ENCODE measurements around the gene FUCA2.
A peak's percentile ranks its signal among the peaks of the same experiment; 100 is the strongest.

Gene FUCA2

DNA sequence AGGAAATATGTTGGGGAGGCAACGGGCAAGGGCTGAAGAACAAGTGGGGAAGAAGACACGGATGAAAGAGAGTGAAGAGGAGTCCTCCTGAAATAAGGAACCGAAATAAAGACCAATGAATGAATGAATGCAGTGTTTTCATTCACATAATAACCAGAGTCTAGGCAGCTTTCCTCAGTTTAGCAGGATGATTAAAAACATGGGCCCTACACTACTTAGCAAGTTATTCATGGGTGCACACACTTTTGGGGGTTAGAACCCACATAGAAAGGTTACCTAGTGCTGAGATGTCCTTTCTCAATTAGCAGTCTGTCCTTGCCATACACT is 5.9 kb upstream of the FUCA2 start:
- no peak for ATAC-seq
- TF ChIP-seq ZNF70 (CRISPR knock-in tag; IDR thresholded peaks at IDR 0.05) (no peak), ZNF8 (CRISPR knock-in tag; IDR thresholded peaks at IDR 0.05) (no peak), ZFP3 (CRISPR knock-in tag; IDR thresholded peaks at IDR 0.05) (no peak), CSDC2 (CRISPR knock-in tag; IDR thresholded peaks at IDR 0.05) (no peak), SNAI2 (CRISPR knock-in tag; IDR thresholded peaks at IDR 0.05) (no peak), ISL1 (CRISPR knock-in tag; IDR thresholded peaks at IDR 0.05) (no peak), POU6F1 (CRISPR knock-in tag; IDR thresholded peaks at IDR 0.05; ENCODE audit: borderline replicate concordance, low read depth) (no peak), ZFP30 (CRISPR knock-in tag; IDR thresholded peaks at IDR 0.05) (no peak), RARB (CRISPR knock-in tag; IDR thresholded peaks at IDR 0.05) (no peak)
- TF ChIP-seq, protein P1, sequence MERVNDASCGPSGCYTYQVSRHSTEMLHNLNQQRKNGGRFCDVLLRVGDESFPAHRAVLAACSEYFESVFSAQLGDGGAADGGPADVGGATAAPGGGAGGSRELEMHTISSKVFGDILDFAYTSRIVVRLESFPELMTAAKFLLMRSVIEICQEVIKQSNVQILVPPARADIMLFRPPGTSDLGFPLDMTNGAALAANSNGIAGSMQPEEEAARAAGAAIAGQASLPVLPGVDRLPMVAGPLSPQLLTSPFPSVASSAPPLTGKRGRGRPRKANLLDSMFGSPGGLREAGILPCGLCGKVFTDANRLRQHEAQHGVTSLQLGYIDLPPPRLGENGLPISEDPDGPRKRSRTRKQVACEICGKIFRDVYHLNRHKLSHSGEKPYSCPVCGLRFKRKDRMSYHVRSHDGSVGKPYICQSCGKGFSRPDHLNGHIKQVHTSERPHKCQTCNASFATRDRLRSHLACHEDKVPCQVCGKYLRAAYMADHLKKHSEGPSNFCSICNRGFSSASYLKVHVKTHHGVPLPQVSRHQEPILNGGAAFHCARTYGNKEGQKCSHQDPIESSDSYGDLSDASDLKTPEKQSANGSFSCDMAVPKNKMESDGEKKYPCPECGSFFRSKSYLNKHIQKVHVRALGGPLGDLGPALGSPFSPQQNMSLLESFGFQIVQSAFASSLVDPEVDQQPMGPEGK (CRISPR knock-in tag; IDR thresholded peaks at IDR 0.05; ENCODE audit: borderline replicate concordance) = no peak
- TF ChIP-seq, protein P2, sequence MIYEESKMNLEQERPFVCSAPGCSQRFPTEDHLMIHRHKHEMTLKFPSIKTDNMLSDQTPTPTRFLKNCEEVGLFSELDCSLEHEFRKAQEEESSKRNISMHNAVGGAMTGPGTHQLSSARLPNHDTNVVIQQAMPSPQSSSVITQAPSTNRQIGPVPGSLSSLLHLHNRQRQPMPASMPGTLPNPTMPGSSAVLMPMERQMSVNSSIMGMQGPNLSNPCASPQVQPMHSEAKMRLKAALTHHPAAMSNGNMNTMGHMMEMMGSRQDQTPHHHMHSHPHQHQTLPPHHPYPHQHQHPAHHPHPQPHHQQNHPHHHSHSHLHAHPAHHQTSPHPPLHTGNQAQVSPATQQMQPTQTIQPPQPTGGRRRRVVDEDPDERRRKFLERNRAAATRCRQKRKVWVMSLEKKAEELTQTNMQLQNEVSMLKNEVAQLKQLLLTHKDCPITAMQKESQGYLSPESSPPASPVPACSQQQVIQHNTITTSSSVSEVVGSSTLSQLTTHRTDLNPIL (CRISPR knock-in tag; IDR thresholded peaks at IDR 0.05; ENCODE audit: low read depth) = no peak

DNA sequence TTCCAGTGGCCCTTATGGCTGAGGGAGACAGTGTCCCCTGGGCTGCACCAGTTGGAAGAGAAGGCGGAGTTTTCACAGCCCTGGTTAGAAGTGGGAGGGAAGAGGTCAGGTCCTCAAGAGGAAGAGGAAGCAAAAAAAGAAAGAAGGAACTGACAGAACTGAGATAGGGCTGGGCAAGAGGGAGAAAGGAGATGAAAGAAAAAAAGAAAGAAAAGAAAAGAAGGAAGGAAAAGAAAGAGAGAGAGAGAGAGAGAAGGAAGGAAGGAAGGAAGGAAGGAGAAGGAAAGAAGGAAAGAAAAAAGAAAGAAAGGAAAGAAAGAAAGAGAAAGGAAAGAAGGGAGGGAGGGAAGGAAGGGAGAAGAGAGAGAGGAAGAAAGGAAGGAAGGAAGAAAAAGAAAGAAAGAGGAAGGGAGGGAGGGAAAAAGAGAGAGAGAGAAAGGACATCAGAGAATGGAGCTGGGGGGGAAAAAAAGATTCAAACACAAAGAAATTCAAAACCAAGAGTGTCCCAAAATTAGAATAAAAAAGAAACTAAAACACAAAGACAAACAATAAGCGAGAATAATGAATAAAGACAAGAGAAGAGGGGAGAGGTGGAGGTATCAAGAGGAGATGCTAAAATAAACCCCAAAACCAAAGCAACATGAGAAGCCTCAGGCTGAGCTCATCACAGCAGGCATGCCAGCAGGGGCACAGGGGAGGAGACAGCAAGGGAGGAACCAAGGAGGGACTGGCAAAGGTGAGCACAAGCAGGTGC is 5.3 kb upstream of the FUCA2 start:
- ATAC-seq = 0 out of 3 replicates have a peak, but pooled peaks have one; percentile 19
- TF ChIP-seq TCF4 (CRISPR knock-in tag; IDR thresholded peaks at IDR 0.05; ENCODE audit: borderline replicate concordance) (no peak), TSHZ2 (CRISPR knock-in tag; IDR thresholded peaks at IDR 0.05) (no peak), ARNTL (CRISPR knock-in tag; IDR thresholded peaks at IDR 0.05; ENCODE audit: borderline replicate concordance, low read depth) (no peak), GLIS3 (CRISPR knock-in tag; IDR thresholded peaks at IDR 0.05) (no peak), TOX (CRISPR knock-in tag; IDR thresholded peaks at IDR 0.05; ENCODE audit: borderline replicate concordance) (no peak)
- TF ChIP-seq, protein P3, sequence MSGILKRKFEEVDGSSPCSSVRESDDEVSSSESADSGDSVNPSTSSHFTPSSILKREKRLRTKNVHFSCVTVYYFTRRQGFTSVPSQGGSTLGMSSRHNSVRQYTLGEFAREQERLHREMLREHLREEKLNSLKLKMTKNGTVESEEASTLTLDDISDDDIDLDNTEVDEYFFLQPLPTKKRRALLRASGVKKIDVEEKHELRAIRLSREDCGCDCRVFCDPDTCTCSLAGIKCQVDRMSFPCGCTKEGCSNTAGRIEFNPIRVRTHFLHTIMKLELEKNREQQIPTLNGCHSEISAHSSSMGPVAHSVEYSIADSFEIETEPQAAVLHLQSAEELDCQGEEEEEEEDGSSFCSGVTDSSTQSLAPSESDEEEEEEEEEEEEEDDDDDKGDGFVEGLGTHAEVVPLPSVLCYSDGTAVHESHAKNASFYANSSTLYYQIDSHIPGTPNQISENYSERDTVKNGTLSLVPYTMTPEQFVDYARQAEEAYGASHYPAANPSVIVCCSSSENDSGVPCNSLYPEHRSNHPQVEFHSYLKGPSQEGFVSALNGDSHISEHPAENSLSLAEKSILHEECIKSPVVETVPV (CRISPR knock-in tag; IDR thresholded peaks at IDR 0.05) = no peak

GRCh38 chr6:143515766-143516355 is 4.3 kb upstream of the FUCA2 start:
- no peak for ATAC-seq
- TF ChIP-seq OSR1 (CRISPR knock-in tag; IDR thresholded peaks at IDR 0.05) (no peak), SNAI2 (CRISPR knock-in tag; IDR thresholded peaks at IDR 0.05) (no peak), CSDC2 (CRISPR knock-in tag; IDR thresholded peaks at IDR 0.05) (no peak)
- TF ChIP-seq, protein P2 (CRISPR knock-in tag; IDR thresholded peaks at IDR 0.05; ENCODE audit: low read depth) = no peak

All from SK-N-SH treated with all-trans-retinoic acid at 6 μM for 48 hours (cell line).